Mesenchymal stem cell (in vitro differentiated cells and primary cell): ENCODE results near the gene GLRX2.
A peak's percentile ranks its signal among the peaks of the same experiment; 100 is the strongest.

Experiments
- DNase-seq: peaks from one replicate; pipeline ENCODE4 v3.0.0-alpha.2; 2013
- H2AFZ ChIP-seq: one replicate; pipeline ENCODE4 v1.6.1; 2013; ENCODE audit warnings: low read depth, mild to moderate bottlenecking, control low read depth, inconsistent platforms, low read length, moderate library complexity
- H2AK5ac ChIP-seq: 2 replicates; pipeline ENCODE4 v1.6.1; 2013; ENCODE audit warnings: low read length, moderate library complexity, mild to moderate bottlenecking, inconsistent platforms; ENCODE audit not compliant: severe bottlenecking
- H2BK120ac ChIP-seq: one replicate; pipeline ENCODE4 v1.6.1; 2013; ENCODE audit warnings: low read depth, mild to moderate bottlenecking, inconsistent platforms, low read length, moderate library complexity
- H2BK12ac ChIP-seq, 2 experiments: one replicate each; pipeline ENCODE4 v1.6.1; 2013; ENCODE audit warnings: inconsistent platforms in 2 of 2, low read length in 2 of 2, mild to moderate bottlenecking in 2 of 2, moderate library complexity in 2 of 2, control low read depth in 1 of 2
- H2BK15ac ChIP-seq: one replicate; pipeline ENCODE4 v1.6.1; 2013; ENCODE audit warnings: mild to moderate bottlenecking, low read depth, inconsistent platforms; ENCODE audit not compliant: poor library complexity, severe bottlenecking
- H2BK5ac ChIP-seq: 2 replicates; pipeline ENCODE4 v1.6.1; 2013; ENCODE audit warnings: low read depth, mild to moderate bottlenecking, low read length, control low read depth, inconsistent platforms; ENCODE audit not compliant: poor library complexity, severe bottlenecking
- H3K14ac ChIP-seq, 2 experiments: one replicate each; pipeline ENCODE4 v1.6.1; 2013; ENCODE audit warnings: inconsistent platforms in 2 of 2, low read length in 2 of 2, control low read depth in 1 of 2, mild to moderate bottlenecking in 1 of 2, moderate library complexity in 1 of 2
- H3K18ac ChIP-seq, 2 experiments: one replicate each; pipeline ENCODE4 v1.6.1; 2013; ENCODE audit warnings: inconsistent platforms in 2 of 2, low read length in 2 of 2, control low read depth in 1 of 2, low read depth in 1 of 2, mild to moderate bottlenecking in 1 of 2
- H3K23ac ChIP-seq, 2 experiments: one replicate each; pipeline ENCODE4 v1.6.1; 2013; ENCODE audit warnings: inconsistent platforms in 2 of 2, low read length in 2 of 2, mild to moderate bottlenecking in 2 of 2, moderate library complexity in 2 of 2, control low read depth in 1 of 2
- H3K27ac ChIP-seq: 2 replicates; pipeline ENCODE4 v1.5.1; 2013; ENCODE audit warnings: mild to moderate bottlenecking, moderate library complexity, low read length, control low read depth, inconsistent platforms; ENCODE audit not compliant: poor library complexity, severe bottlenecking
- H3K27me3 ChIP-seq, 2 experiments: 2 replicates each; pipeline versions ENCODE4 v1.6.1 to v1.7.0; 2013; ENCODE audit warnings: low read length in 2 of 2, mild to moderate bottlenecking in 2 of 2, moderate library complexity in 2 of 2, control low read depth in 1 of 2, inconsistent platforms in 1 of 2; ENCODE audit not compliant: control insufficient read depth in 1 of 2, insufficient read depth in 1 of 2
- H3K36me3 ChIP-seq, 2 experiments: 2 replicates each; pipeline versions ENCODE4 v1.6.1 to v1.7.0; 2013; ENCODE audit warnings: low read length in 2 of 2, control low read depth in 1 of 2, inconsistent platforms in 1 of 2, low read depth in 1 of 2, mild to moderate bottlenecking in 1 of 2; ENCODE audit not compliant: insufficient read depth in 2 of 2, control insufficient read depth in 1 of 2
- H3K4ac ChIP-seq, 2 experiments: one replicate each; pipeline ENCODE4 v1.6.1; 2013; ENCODE audit warnings: inconsistent platforms in 2 of 2, low read length in 2 of 2, mild to moderate bottlenecking in 2 of 2, moderate library complexity in 2 of 2, control low read depth in 1 of 2, low read depth in 1 of 2
- H3K4me1 ChIP-seq: 2 replicates; pipeline ENCODE4 v1.6.1; 2013; ENCODE audit warnings: low read depth, low read length, control low read depth; ENCODE audit not compliant: control insufficient read depth, insufficient read depth
- H3K4me2 ChIP-seq: 2 replicates; pipeline ENCODE4 v1.6.1; 2013; ENCODE audit warnings: low read length, mild to moderate bottlenecking, inconsistent platforms; ENCODE audit not compliant: poor library complexity, severe bottlenecking
- H3K4me3 ChIP-seq, 2 experiments: 2 replicates each; pipeline versions ENCODE4 v1.5.1 to v1.7.0; 2013; ENCODE audit warnings: low read length in 2 of 2, mild to moderate bottlenecking in 2 of 2, control low read depth in 1 of 2, low read depth in 1 of 2; ENCODE audit not compliant: insufficient read depth in 1 of 2
- H3K79me1 ChIP-seq: replicated peaks from 2 replicates; pipeline ENCODE4 v1.6.1; 2013; ENCODE audit warnings: mild to moderate bottlenecking, control low read depth, low read length, inconsistent platforms; ENCODE audit not compliant: poor library complexity, severe bottlenecking
- H3K9ac ChIP-seq: 2 replicates; pipeline ENCODE4 v1.7.0; 2013; ENCODE audit warnings: mild to moderate bottlenecking, low read length, moderate library complexity
- H3K9me3 ChIP-seq: 2 replicates; pipeline ENCODE4 v1.7.0; 2013; ENCODE audit warnings: mild to moderate bottlenecking, low read length; ENCODE audit not compliant: control insufficient read depth
- H4K8ac ChIP-seq: one replicate; pipeline ENCODE4 v1.6.1; 2013; ENCODE audit warnings: inconsistent platforms, mild to moderate bottlenecking, low read length, moderate library complexity
- H4K91ac ChIP-seq: one replicate; pipeline ENCODE4 v1.6.1; 2013; ENCODE audit warnings: mild to moderate bottlenecking, low read length, inconsistent platforms
- WGBS: methylation state at CpG from one replicate; pipeline ENCODE4 v1.1.7; 2013; ENCODE audit warnings: mixed read lengths; 5-methylcytosine and 5-hydroxymethylcytosine counted together

The GLRX2 gene

DNA sequence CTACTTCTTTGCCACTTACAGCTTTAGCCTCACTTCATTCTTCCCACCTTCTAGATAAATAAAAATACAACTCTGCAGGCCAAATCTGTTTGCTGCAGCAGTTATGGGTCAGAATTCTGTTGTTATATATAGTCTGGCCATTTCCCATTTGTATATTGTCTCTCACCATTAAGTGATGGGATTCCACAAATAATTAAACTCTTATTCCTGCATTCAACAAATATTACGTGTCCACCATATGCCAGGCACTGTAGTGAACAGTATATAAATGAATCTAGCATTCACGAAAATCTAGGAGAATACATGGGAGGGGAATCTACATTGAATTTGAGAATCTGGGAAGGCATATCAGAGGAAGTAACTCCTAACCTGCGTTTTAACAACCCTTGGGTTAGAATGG lies 5.7 kb upstream of the GLRX2 start:
- Histone ChIP-seq H3K27ac (no peak overlapping the region), H4K8ac (no peak overlapping the region), H3K4ac (no peak overlapping the region), H3K4me2 (no peak overlapping the region), H2BK5ac (no peak overlapping the region), H3K4me1 (peaks cover 6% of the 10 kb centered on the region), H4K91ac (no peak overlapping the region), H2AK5ac (no peak overlapping the region), H3K27me3 (no peaks in the 10 kb centered on the region), H2AFZ (no peak overlapping the region), H3K79me1 (peaks cover 10% of the 10 kb centered on the region), H3K36me3 (no peaks in the 10 kb centered on the region), H3K9me3 (no peaks in the 10 kb centered on the region), H3K4me3 (no peak overlapping the region), H2BK120ac (no peak overlapping the region), H3K18ac (no peak overlapping the region), H2BK15ac (no peak overlapping the region), H3K23ac (no peak overlapping the region), H2BK12ac (no peak overlapping the region), H3K9ac (no peak overlapping the region), H3K14ac (no peak overlapping the region)
- WGBS, result 90% methylated on average over 2 of the region's 3 CpGs
- no peak for DNase-seq

DNA sequence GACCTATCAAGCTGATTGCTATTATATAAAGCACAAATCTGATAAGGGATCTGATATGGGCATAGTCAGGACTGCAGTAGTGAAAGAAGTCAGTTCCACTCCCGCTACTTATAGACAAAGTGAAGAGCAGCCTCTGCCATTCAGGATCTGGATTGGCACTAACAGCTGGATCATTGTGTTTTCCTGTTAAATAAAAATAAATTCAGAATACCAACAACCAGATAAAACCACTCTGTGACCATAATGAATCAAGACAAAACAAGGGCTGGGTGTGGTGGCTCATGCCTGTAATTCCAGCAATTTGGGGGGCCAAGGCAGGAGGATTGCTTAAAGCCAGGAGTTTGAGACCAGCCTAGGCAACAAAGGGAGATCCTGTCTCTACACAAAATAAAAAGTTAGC lies 5.0 kb upstream of the GLRX2 start:
- H3K79me1 ChIP-seq, result peaks cover 10% of the 10 kb centered on the region
- H3K4me1 ChIP-seq, result peaks cover 6% of the 10 kb centered on the region

DNA sequence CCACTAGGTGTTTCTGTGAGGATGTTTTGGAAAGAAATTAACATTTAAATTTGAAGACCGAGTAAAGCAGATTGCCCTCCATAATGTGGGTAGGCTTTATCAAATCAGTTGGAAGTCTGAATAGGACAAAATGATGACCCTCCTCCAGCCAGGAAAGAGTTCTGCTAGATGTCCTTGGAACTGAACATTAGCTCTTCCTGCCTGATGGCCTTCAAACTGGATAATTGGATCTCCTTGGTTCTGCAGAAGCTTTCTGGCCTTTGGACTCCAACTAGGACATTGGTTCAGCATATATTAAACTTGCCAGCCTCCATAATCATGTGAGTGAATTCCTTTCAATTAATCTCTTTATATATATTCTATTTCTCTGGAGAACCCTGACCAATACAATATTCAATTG lies 4.4 kb upstream of the GLRX2 start:
- WGBS, result 97% methylated on average over 1 of the region's 1 CpG
- no peak overlapping the region for H2BK5ac ChIP-seq
- H3K23ac ChIP-seq, result no peak overlapping the region
- DNase-seq, result no peak
- H2AK5ac ChIP-seq, result no peak overlapping the region
- H3K4me1 ChIP-seq, result peaks cover 6% of the 10 kb centered on the region
- H3K9ac ChIP-seq, result no peak overlapping the region
- no peak overlapping the region for H3K27ac ChIP-seq
- H4K8ac ChIP-seq, result no peak overlapping the region
- peaks cover 10% of the 10 kb centered on the region for H3K79me1 ChIP-seq
- H3K14ac ChIP-seq, result no peak overlapping the region
- H2BK15ac ChIP-seq, result no peak overlapping the region
- H2AFZ ChIP-seq, result no peak overlapping the region
- no peaks in the 10 kb centered on the region for H3K9me3 ChIP-seq
- no peak overlapping the region for H3K4me2 ChIP-seq
- H3K27me3 ChIP-seq, result no peaks in the 10 kb centered on the region
- H3K36me3 ChIP-seq, result no peaks in the 10 kb centered on the region
- no peak overlapping the region for H2BK120ac ChIP-seq
- no peak overlapping the region for H4K91ac ChIP-seq
- no peak overlapping the region for H2BK12ac ChIP-seq
- no peak overlapping the region for H3K4me3 ChIP-seq
- no peak overlapping the region for H3K18ac ChIP-seq
- no peak overlapping the region for H3K4ac ChIP-seq

More for the DNA sequence above, 5.0 kb upstream of the GLRX2 start:
- peak overlapping the region; percentile 56 for H4K91ac ChIP-seq
- no peak overlapping the region for H4K8ac ChIP-seq
- DNase-seq, result no peak
- peak overlapping the region in 1 of 2 experiments; percentile 15 for H3K4ac ChIP-seq
- peak overlapping the region in 1 of 2 experiments; percentile 22 for H3K18ac ChIP-seq
- no peak overlapping the region for H2BK15ac ChIP-seq
- H3K4me3 ChIP-seq, result no peak overlapping the region
- H2AFZ ChIP-seq, result no peak overlapping the region
- H3K27ac ChIP-seq, result no peak overlapping the region
- 100% methylated on average over 1 of the region's 1 CpG for WGBS
- H2BK120ac ChIP-seq, result no peak overlapping the region
- H2BK12ac ChIP-seq, result peak overlapping the region; percentile 3 to 72
- H3K36me3 ChIP-seq, result no peaks in the 10 kb centered on the region
- no peaks in the 10 kb centered on the region for H3K27me3 ChIP-seq
- no peak overlapping the region for H3K9ac ChIP-seq
- no peak overlapping the region for H3K4me2 ChIP-seq
- no peak overlapping the region for H3K23ac ChIP-seq
- H3K9me3 ChIP-seq, result no peaks in the 10 kb centered on the region
- peak overlapping the region; percentile 77 for H2AK5ac ChIP-seq
- no peak overlapping the region for H3K14ac ChIP-seq
- H2BK5ac ChIP-seq, result no peak overlapping the region

DNA sequence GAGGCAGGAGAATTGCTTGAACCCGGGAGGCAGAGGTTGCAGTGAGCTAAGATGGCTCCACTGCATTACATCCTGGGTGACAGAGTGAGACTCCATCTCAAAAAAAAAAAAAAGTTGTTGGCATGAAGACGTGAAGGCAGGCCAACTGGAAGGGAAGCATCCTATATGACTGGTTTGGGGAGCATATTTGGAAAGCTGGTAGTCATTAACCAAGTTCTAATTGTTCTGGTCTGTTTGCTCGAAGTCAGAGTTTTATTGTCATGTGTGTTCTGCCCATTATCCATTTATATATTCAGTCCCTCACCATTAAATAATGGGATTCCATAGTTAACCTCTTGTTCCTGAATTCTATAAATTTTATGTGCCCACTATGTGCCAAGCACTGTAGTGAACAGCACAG lies 3.3 kb upstream of the GLRX2 start:
- Histone ChIP-seq H3K4me1 (peaks cover 6% of the 10 kb centered on the region), H3K79me1 (peaks cover 7% of the 10 kb centered on the region)

More for the DNA sequence above, 3.3 kb upstream of the GLRX2 start:
- no peak overlapping the region for H2AK5ac ChIP-seq
- no peak overlapping the region for H3K14ac ChIP-seq
- H3K18ac ChIP-seq, result no peak overlapping the region
- H3K27ac ChIP-seq, result no peak overlapping the region
- H2AFZ ChIP-seq, result no peak overlapping the region
- H2BK15ac ChIP-seq, result no peak overlapping the region
- H2BK120ac ChIP-seq, result no peak overlapping the region
- H3K27me3 ChIP-seq, result no peaks in the 10 kb centered on the region
- no peak overlapping the region for H2BK12ac ChIP-seq
- H3K36me3 ChIP-seq, result no peaks in the 10 kb centered on the region
- H3K9me3 ChIP-seq, result no peaks in the 10 kb centered on the region
- no peak overlapping the region for H2BK5ac ChIP-seq
- no peak for DNase-seq
- no peak overlapping the region for H4K91ac ChIP-seq
- H3K4ac ChIP-seq, result no peak overlapping the region
- H4K8ac ChIP-seq, result no peak overlapping the region
- H3K4me3 ChIP-seq, result no peak overlapping the region
- no peak overlapping the region for H3K9ac ChIP-seq
- 93% methylated on average over 2 of the region's 3 CpGs for WGBS
- no peak overlapping the region for H3K23ac ChIP-seq
- no peak overlapping the region for H3K4me2 ChIP-seq
